Suprapubic skin (tissue), 3 donors: ENCODE data around the gene CHMP4A.

Experiments
- CTCF ChIP-seq, 2 donors: fragments of 200-600 bp in 1 of 2; fragments of 450-650 bp in 1 of 2; sonication (generic) in 1 of 2; IDR thresholded peaks; one replicate each; pipeline ENCODE4 v1.5.1; 2016 to 2019; ENCODE audit warnings: antibody characterized with exemption in 2 of 2, mild to moderate bottlenecking in 1 of 2, moderate library complexity in 1 of 2
- EP300 ChIP-seq: sonication (generic); formaldehyde crosslinking; IDR thresholded peaks from one replicate; pipeline ENCODE4 v1.6.1; 2017; ENCODE audit warnings: antibody characterized with exemption

- TF ChIP-seq CTCF (IDR thresholded peaks at IDR 0.05), result no peak
- TF ChIP-seq EP300, result no peak
These were observed 45.4 kb upstream of the CHMP4A start for GRCh38 chr14:24258548-24259265.
